Stomach (tissue), 9 donors: ENCODE results near the gene PCDHB6. TPM values are rescaled to one million over a fixed set of nuclear protein-coding genes. Genes with fewer than 3 reads are reported as not detected.
"Not testable (repeated sequence)": the region's sequence is repeated elsewhere in the genome, so short reads cannot be mapped to it uniquely, and the experiment has no call there.

Experiments
- DNase-seq, 2 donors: peaks; one replicate each; pipeline versions ENCODE4 v3.0.0 to v3.0.0-alpha.2; 2013 to 2019
- H3K27ac ChIP-seq, 5 donors: fragments of 200-600 bp in 4 of 5; sonication (generic) in 4 of 5; one replicate each; pipeline ENCODE4 v1.5.1; 2013 to 2019; ENCODE audit warnings: mild to moderate bottlenecking in 1 of 5, moderate library complexity in 1 of 5
- H3K27me3 ChIP-seq, 3 donors: fragments of 200-600 bp; sonication (generic); one replicate each; pipeline ENCODE4 v1.5.1; 2017 to 2019; ENCODE audit warnings: mixed run types in 1 of 3
- H3K36me3 ChIP-seq, 4 donors: fragments of 200-600 bp; sonication (generic); 1 replicate in 3 of 4; 2 replicates in 1 of 4; pipeline ENCODE4 v1.5.1; 2016 to 2019
- H3K4me1 ChIP-seq, 4 donors: fragments of 200-600 bp; sonication (generic); one replicate each; pipeline ENCODE4 v1.5.1; 2016 to 2019
- H3K4me3 ChIP-seq, 4 donors: fragments of 200-600 bp; sonication (generic) in 3 of 4; one replicate each; pipeline ENCODE4 v1.5.1; 2016 to 2019; ENCODE audit warnings: mild to moderate bottlenecking in 1 of 4
- H3K9me3 ChIP-seq, 4 donors: fragments of 200-600 bp; sonication (generic); one replicate each; pipeline ENCODE4 v1.5.1; 2016 to 2019
- CTCF ChIP-seq, 7 experiments: fragments of 450-650 bp in 4 of 7; fragments of 200-600 bp in 3 of 7; sonication (generic) in 3 of 7; IDR thresholded peaks; one replicate each; pipeline ENCODE4 v1.5.1; 2016 to 2019; ENCODE audit warnings: antibody characterized with exemption in 7 of 7, control low read depth in 2 of 7, mild to moderate bottlenecking in 1 of 7
- EP300 ChIP-seq: sonication (generic); formaldehyde crosslinking; IDR thresholded peaks from one replicate; pipeline ENCODE4 v1.6.1; 2017; ENCODE audit warnings: antibody characterized with exemption
- POLR2A ChIP-seq, 4 donors: fragments of 450-650 bp; IDR thresholded peaks; one replicate each; pipeline ENCODE4 v1.6.1; 2016; ENCODE audit warnings: antibody characterized with exemption in 4 of 4, control low read depth in 2 of 4, mild to moderate bottlenecking in 1 of 4, moderate library complexity in 1 of 4
- POLR2AphosphoS5 ChIP-seq, 3 donors: sonication (generic); formaldehyde crosslinking; IDR thresholded peaks; one replicate each; pipeline ENCODE4 v1.6.1; 2016; ENCODE audit warnings: antibody characterized with exemption in 3 of 3
- WGBS, 5 donors: extraction: QIAGEN DNeasy Blood & Tissue Kit in 3 of 5; methylation state at CpG; one replicate each; pipeline versions ENCODE4 v1.1.5 to v1.1.7; 2013 to 2018; 5-methylcytosine and 5-hydroxymethylcytosine counted together
- intact Hi-C: fragments of 100-400 bp; cut with DNase I; formaldehyde crosslinking; loops from one replicate; pipeline ENCODE4 v1.15.1; 2023; ENCODE audit warnings: low total_unique reads
- polyA plus RNA-seq, 3 donors: library from polyadenylated mRNA; stranded (reverse); fragments of 200-250 nt; gene quantifications; one replicate each; pipeline ENCODE4 v1.2.3, GENCODE V29; 2013
- total RNA-seq, 5 donors: library from RNA; depleted of rRNA; stranded (reverse); fragments of >200 nt; gene quantifications; one replicate each; pipeline versions ENCODE4 v1.1.0 to v1.2.3, GENCODE V29; 2014 to 2016
- donor health status: healthy with polysubstance abuse.
- donor health status: Bipolar disorder and iron deficiency.
- donor health status: healthy.

Gene PCDHB6
- total and polyA plus RNA-seq, 8 donors: under 0.01 to 1.3 (median 0.15) TPM; not detected in 5

- H3K4me1 ChIP-seq: no peaks in the 10 kb centered on the region
- WGBS, 5 donors: 7 to 12% (median 10%) methylated on average over 10 of the region's 10 CpGs
- H3K9me3 ChIP-seq: peaks cover 11 to 87% (median 78%) of the 10 kb centered on the region in 4 donors
- peaks cover 0 to 42% (median 3%) of the 10 kb centered on the region in 3 donors for H3K27me3 ChIP-seq
- no peak within 1 kb of the TSS for H3K27ac ChIP-seq
- no peak within 1 kb of the TSS for H3K4me3 ChIP-seq
- intact Hi-C loops: no loop called here
- peak in 1 of 2 donors; percentile 37 for DNase-seq
- no peaks in the 10 kb centered on the region for H3K36me3 ChIP-seq
- TF ChIP-seq CTCF (IDR thresholded peaks at IDR 0.05) (peak in 1 of 7 experiments; percentile 11), POLR2AphosphoS5 (IDR thresholded peaks at IDR 0.05) (no peak)
Measured at GRCh38 chr5:141192110-141192725, 42.4 kb downstream of the PCDHB6 start, which contains the start of gene PCDHB10. Gene PCDHB10 (plus strand): TSS chr5:141192353. CDS start chr5:141192553, 200 bp downstream.

GRCh38 chr5:141194332-141194731, 44.5 kb downstream of the PCDHB6 start:
- H3K4me1 ChIP-seq, intact Hi-C loops, H3K36me3 ChIP-seq, H3K27ac ChIP-seq, H3K4me3 ChIP-seq, DNase-seq: not testable (repeated sequence)
- Histone ChIP-seq H3K27me3 (peaks cover 0 to 34% (median 3%) of the 10 kb centered on the region in 3 donors), H3K9me3 (peaks cover 13 to 89% (median 79%) of the 10 kb centered on the region in 4 donors)
- 24 to 59% (median 38%) methylated on average over 8 to 16 of the region's 37 CpGs for WGBS, 5 donors

- Histone ChIP-seq H3K9me3 (peaks cover 12 to 88% (median 79%) of the 10 kb centered on the region in 4 donors), H3K4me3 (no peak overlapping the region), H3K27ac (no peak overlapping the region), H3K27me3 (peaks cover 0 to 40% (median 0%) of the 10 kb centered on the region in 3 donors), H3K36me3 (no peaks in the 10 kb centered on the region), H3K4me1 (no peaks in the 10 kb centered on the region)
- TF ChIP-seq EP300: no peak
- no peak for TF ChIP-seq POLR2AphosphoS5 (IDR thresholded peaks at IDR 0.05)
- TF ChIP-seq CTCF (IDR thresholded peaks at IDR 0.05): no peak
- no peak for TF ChIP-seq POLR2A (IDR thresholded peaks at IDR 0.05)
- WGBS, 5 donors: 19 to 56% (median 34%) methylated on average over 3 of the region's 3 CpGs
- DNase-seq: no peak
- intact Hi-C loops: no loop called here
Measured at GRCh38 chr5:141196363-141196762, 46.5 kb downstream of the PCDHB6 start.

GRCh38 chr5:141199359-141200235, 49.7 kb downstream of the PCDHB6 start, which contains the start of gene PCDHB11:
Gene PCDHB11 (plus strand): TSS chr5:141199627. CDS start chr5:141199775, 148 bp downstream.
- Histone ChIP-seq H3K4me3 (peak within 1 kb of the TSS in 1 of 4 donors; percentile 1), H3K4me1 (no peaks in the 10 kb centered on the region)

GRCh38 chr5:141201126-141201525, 51.3 kb downstream of the PCDHB6 start:
- H3K27me3 ChIP-seq: peaks cover 0 to 35% (median 0%) of the 10 kb centered on the region in 3 donors
- H3K4me1 ChIP-seq, intact Hi-C loops, H3K4me3 ChIP-seq, DNase-seq, H3K36me3 ChIP-seq, H3K27ac ChIP-seq: not testable (repeated sequence)
- 12 to 59% (median 27%) methylated on average over 9 to 25 of the region's 38 CpGs for WGBS, 5 donors
- peaks cover 16 to 94% (median 75%) of the 10 kb centered on the region in 4 donors for H3K9me3 ChIP-seq

More at GRCh38 chr5:141199359-141200235, 49.7 kb downstream of the PCDHB6 start, which contains the start of gene PCDHB11:
- WGBS, 5 donors: 28 to 47% (median 38%) methylated on average over 21 of the region's 21 CpGs
- H3K9me3 ChIP-seq: peaks cover 16 to 92% (median 79%) of the 10 kb centered on the region in 4 donors
- no peak within 1 kb of the TSS for H3K27ac ChIP-seq
- H3K27me3 ChIP-seq: peaks cover 0 to 38% (median 0%) of the 10 kb centered on the region in 3 donors
- DNase-seq: peak in 1 of 2 donors; percentile 18
- no peak for TF ChIP-seq POLR2AphosphoS5 (IDR thresholded peaks at IDR 0.05)
- no peak for TF ChIP-seq POLR2A (IDR thresholded peaks at IDR 0.05)
- no peak for TF ChIP-seq CTCF (IDR thresholded peaks at IDR 0.05)
- intact Hi-C loops: no loop called here
- H3K36me3 ChIP-seq: peaks cover 0 to 4% (median 0%) of the 10 kb centered on the region in 4 donors

GRCh38 chr5:141201646-141202045, 51.8 kb downstream of the PCDHB6 start:
- H3K4me1 ChIP-seq, intact Hi-C loops, H3K36me3 ChIP-seq, H3K4me3 ChIP-seq, DNase-seq, H3K27ac ChIP-seq: not testable (repeated sequence)
- peaks cover 16 to 93% (median 73%) of the 10 kb centered on the region in 4 donors for H3K9me3 ChIP-seq
- 24 to 48% (median 35%) methylated on average over 8 to 28 of the region's 35 CpGs for WGBS, 5 donors
- H3K27me3 ChIP-seq: peaks cover 0 to 35% (median 0%) of the 10 kb centered on the region in 3 donors
